Measurements from ENCODE around the gene SH3RF3.

SH3RF3 gene

DNA sequence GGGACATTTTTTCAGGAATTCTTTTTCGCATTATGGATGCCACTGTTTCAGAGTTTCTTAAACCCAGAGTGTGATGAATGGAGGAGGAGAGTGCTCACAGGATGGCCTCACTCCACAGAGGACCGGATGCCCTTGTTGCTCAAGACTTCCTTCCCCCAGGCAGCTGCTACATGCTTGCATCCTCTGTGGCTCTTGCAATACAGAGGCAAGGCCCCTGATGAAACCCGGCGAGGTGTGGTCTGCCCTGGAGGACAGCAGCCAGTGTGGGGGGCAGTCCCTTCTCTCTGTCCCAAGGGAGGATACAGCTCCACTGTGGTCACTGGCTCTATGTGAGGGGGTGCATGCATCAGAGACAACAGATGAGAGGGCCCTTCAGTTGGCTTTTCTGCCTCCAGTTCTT, 109.6 kb downstream of the SH3RF3 start:
- Histone ChIP-seq H3K9me3 (ENCODE audit: severe bottlenecking) (no peaks in the 10 kb centered on the region), H3K27me3 (ENCODE audit: insufficient read depth, poor library complexity, severe bottlenecking) (no peaks in the 10 kb centered on the region), H3K36me3 (ENCODE audit: low read depth) (no peaks in the 10 kb centered on the region), H3K27ac (ENCODE audit: poor library complexity, severe bottlenecking) (peak overlapping the region; percentile 85), H3K4me3 (ENCODE audit: severe bottlenecking) (no peak overlapping the region), H3K4me1 (ENCODE audit: insufficient read depth, poor library complexity, severe bottlenecking) (peaks cover 58% of the 10 kb centered on the region)
- TF ChIP-seq, protein P1, sequence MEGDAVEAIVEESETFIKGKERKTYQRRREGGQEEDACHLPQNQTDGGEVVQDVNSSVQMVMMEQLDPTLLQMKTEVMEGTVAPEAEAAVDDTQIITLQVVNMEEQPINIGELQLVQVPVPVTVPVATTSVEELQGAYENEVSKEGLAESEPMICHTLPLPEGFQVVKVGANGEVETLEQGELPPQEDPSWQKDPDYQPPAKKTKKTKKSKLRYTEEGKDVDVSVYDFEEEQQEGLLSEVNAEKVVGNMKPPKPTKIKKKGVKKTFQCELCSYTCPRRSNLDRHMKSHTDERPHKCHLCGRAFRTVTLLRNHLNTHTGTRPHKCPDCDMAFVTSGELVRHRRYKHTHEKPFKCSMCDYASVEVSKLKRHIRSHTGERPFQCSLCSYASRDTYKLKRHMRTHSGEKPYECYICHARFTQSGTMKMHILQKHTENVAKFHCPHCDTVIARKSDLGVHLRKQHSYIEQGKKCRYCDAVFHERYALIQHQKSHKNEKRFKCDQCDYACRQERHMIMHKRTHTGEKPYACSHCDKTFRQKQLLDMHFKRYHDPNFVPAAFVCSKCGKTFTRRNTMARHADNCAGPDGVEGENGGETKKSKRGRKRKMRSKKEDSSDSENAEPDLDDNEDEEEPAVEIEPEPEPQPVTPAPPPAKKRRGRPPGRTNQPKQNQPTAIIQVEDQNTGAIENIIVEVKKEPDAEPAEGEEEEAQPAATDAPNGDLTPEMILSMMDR (IDR thresholded peaks at IDR 0.05; ENCODE audit: poor library complexity, severe bottlenecking), result no peak
- peak; percentile 79 for ATAC-seq (ENCODE audit: low read depth)
- DNase-seq (ENCODE audit: low spot score), result peak; percentile 84

DNA sequence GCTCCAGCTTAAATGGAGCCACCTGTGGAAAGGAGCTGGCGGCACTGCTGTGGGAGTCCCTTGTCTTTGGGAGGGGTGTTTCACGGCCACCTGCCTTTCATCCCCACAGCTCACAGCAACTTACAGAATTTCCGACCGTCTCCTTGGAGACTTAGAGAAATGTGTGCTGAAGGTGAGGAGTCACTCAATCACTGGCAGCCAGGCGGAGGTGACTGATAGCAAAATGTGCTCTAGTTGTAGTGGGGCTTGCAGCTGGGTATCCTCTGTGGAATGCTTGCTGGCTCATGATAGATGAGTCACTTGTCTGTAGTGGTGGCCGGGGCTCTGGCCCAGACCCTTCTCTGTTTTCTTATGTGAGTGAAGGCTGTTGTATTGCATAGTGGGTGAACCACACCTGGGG, 110.7 kb downstream of the SH3RF3 start:
- ATAC-seq (ENCODE audit: low read depth) (peak; percentile 73), DNase-seq (ENCODE audit: low spot score) (peak; percentile 72)
- H3K4me3 ChIP-seq (ENCODE audit: severe bottlenecking), result no peak overlapping the region
- no peaks in the 10 kb centered on the region for H3K27me3 ChIP-seq (ENCODE audit: insufficient read depth, poor library complexity, severe bottlenecking)
- TF ChIP-seq, protein P1 (IDR thresholded peaks at IDR 0.05; ENCODE audit: poor library complexity, severe bottlenecking), result no peak
- H3K36me3 ChIP-seq (ENCODE audit: low read depth), result no peaks in the 10 kb centered on the region
- H3K27ac ChIP-seq (ENCODE audit: poor library complexity, severe bottlenecking), result peak overlapping the region; percentile 85
- peaks cover 58% of the 10 kb centered on the region for H3K4me1 ChIP-seq (ENCODE audit: insufficient read depth, poor library complexity, severe bottlenecking)
- no peaks in the 10 kb centered on the region for H3K9me3 ChIP-seq (ENCODE audit: severe bottlenecking)

DNA sequence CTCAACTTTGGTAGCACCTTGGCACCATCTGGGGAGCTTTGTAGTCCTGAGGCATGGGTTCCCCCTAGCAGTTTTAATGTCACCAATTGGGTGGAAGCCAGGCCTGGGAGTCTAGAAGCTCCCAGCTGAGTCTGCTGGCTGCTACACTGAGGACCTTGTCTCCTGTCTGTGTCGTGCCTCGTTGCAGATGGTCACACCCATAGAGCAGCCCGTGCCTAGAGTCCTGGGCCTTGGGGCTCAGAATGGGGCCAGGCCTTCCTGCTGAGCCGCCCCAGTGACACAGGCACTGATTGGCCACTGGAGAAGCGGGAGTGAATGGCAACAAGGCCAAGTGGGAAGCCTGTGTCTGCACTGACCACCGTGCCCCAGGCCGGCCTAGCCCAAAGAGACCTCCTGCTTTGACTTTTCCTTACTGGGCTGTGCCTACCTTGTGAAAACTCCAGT, 113.2 kb downstream of the SH3RF3 start:
- Histone ChIP-seq H3K27ac (ENCODE audit: poor library complexity, severe bottlenecking) (peak overlapping the region; percentile 85), H3K4me1 (ENCODE audit: insufficient read depth, poor library complexity, severe bottlenecking) (peaks cover 58% of the 10 kb centered on the region), H3K9me3 (ENCODE audit: severe bottlenecking) (no peaks in the 10 kb centered on the region), H3K27me3 (ENCODE audit: insufficient read depth, poor library complexity, severe bottlenecking) (no peaks in the 10 kb centered on the region), H3K36me3 (ENCODE audit: low read depth) (no peaks in the 10 kb centered on the region), H3K4me3 (ENCODE audit: severe bottlenecking) (no peak overlapping the region)
- DNase-seq (ENCODE audit: low spot score) (no peak), ATAC-seq (ENCODE audit: low read depth) (no peak)
- TF ChIP-seq, protein P1 (IDR thresholded peaks at IDR 0.05; ENCODE audit: poor library complexity, severe bottlenecking), result no peak

DNA sequence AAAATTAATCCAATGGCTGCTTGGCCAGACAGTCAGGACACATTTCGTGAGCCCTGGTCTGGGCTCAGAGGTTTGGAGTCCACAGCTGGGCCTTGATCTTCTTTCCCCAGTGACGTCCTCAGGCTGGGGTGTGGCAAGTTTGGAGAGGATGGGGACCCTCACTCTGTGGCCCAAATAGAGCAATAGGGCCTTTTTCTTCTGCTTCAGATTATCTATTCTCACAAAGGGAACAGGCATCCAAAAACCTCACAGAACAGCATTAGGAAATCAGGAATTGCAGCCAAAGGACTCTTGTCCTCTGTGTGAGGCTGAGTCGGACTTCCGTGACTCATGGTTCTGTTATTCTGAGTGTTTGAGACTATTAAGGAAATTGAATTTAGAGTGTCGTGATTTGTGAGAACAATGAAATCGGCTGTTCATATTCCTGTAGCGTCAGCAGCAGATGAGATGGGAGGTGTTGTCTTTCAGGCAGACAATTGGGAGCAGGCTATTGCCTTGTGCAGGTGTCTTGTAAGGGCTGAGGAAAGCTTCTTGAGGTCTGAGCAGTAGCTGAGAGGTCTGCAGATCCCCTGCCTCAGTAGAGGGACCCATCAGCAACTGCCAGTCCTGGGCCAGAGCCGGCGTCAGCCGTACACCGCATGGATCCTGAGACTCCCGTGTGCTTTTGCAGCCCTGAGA, 113.8 kb downstream of the SH3RF3 start:
- ATAC-seq (ENCODE audit: low read depth) (peak; percentile 63), DNase-seq (ENCODE audit: low spot score) (no peak)
- Histone ChIP-seq H3K27me3 (ENCODE audit: insufficient read depth, poor library complexity, severe bottlenecking) (no peaks in the 10 kb centered on the region), H3K36me3 (ENCODE audit: low read depth) (no peaks in the 10 kb centered on the region), H3K27ac (ENCODE audit: poor library complexity, severe bottlenecking) (peak overlapping the region; percentile 85), H3K4me1 (ENCODE audit: insufficient read depth, poor library complexity, severe bottlenecking) (peaks cover 57% of the 10 kb centered on the region), H3K4me3 (ENCODE audit: severe bottlenecking) (no peak overlapping the region), H3K9me3 (ENCODE audit: severe bottlenecking) (no peaks in the 10 kb centered on the region)
- TF ChIP-seq, protein P1 (IDR thresholded peaks at IDR 0.05; ENCODE audit: poor library complexity, severe bottlenecking), result no peak

All from RWPE2 (cell line).